Lower leg skin (tissue), 3 donors: ENCODE measurements around the gene TLE3.

Experiments used
- POLR2A ChIP-seq, 2 donors: fragments of 450-650 bp; IDR thresholded peaks; one replicate each; pipeline ENCODE4 v1.6.1; 2016 to 2017; ENCODE audit warnings: antibody characterized with exemption in 2 of 2, mild to moderate bottlenecking in 1 of 2, moderate library complexity in 1 of 2
- TF ChIP-seq, protein P1 (sequence below), 3 donors: fragments of 450-650 bp; IDR thresholded peaks; one replicate each; pipeline ENCODE4 v1.5.1; 2016; ENCODE audit warnings: antibody characterized with exemption in 3 of 3, mild to moderate bottlenecking in 3 of 3, moderate library complexity in 2 of 3

DNA sequence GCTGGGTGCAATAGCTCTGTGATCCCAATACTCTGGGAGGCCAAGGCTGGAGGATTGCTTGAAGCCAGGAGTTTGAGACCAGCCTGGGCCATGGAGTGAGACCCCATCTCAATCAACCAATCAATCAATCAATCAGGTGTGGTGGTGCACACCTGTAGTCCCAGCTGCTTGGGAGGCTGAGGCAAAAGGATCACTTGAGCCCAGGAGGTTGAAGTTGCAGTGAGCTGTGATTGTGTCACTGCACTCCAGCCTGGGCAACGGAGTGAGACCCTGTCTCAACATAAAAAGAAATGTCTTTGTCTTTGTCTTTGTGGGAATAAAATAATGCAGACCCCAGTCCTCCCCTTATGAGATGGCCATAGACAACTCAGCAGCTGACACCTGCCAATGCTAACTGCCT is 34.9 kb upstream of the TLE3 start:
- TF ChIP-seq, protein P1, sequence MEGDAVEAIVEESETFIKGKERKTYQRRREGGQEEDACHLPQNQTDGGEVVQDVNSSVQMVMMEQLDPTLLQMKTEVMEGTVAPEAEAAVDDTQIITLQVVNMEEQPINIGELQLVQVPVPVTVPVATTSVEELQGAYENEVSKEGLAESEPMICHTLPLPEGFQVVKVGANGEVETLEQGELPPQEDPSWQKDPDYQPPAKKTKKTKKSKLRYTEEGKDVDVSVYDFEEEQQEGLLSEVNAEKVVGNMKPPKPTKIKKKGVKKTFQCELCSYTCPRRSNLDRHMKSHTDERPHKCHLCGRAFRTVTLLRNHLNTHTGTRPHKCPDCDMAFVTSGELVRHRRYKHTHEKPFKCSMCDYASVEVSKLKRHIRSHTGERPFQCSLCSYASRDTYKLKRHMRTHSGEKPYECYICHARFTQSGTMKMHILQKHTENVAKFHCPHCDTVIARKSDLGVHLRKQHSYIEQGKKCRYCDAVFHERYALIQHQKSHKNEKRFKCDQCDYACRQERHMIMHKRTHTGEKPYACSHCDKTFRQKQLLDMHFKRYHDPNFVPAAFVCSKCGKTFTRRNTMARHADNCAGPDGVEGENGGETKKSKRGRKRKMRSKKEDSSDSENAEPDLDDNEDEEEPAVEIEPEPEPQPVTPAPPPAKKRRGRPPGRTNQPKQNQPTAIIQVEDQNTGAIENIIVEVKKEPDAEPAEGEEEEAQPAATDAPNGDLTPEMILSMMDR (IDR thresholded peaks at IDR 0.05) = no peak
- no peak for TF ChIP-seq POLR2A (IDR thresholded peaks at IDR 0.05)
